HG02973 (cell line): ENCODE measurements around the gene WASHC3.

ENCODE experiments used
- ATAC-seq: cut with Tn5 transposase; IDR thresholded peaks from one replicate; pipeline ENCODE4 v1.9.1; 2021; ENCODE audit warnings: moderate library complexity; ENCODE audit not compliant: unreplicated experiment

The WASHC3 gene

DNA sequence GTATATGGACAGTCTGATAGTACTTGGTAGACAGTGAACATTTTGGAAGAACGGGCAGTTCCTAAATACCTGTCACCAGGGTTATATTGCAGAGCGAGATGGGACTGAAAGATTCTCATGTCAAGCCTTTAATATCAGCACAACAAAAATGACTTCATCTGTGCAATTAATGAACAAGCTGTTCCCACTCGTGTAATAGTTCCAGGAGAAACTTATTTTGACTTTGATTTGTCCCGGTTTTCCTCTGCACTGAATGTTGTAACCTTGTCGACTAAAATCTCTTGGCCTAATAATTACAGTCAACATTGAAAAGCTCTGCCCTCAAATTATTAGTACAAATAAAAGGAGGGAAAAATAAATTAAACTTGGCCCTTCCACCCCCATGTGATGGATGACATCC, 79.5 kb downstream of the WASHC3 start:
- no peak for ATAC-seq

GRCh38 chr12:101981868-101982267, 79.9 kb downstream of the WASHC3 start:
- no peak for ATAC-seq

DNA sequence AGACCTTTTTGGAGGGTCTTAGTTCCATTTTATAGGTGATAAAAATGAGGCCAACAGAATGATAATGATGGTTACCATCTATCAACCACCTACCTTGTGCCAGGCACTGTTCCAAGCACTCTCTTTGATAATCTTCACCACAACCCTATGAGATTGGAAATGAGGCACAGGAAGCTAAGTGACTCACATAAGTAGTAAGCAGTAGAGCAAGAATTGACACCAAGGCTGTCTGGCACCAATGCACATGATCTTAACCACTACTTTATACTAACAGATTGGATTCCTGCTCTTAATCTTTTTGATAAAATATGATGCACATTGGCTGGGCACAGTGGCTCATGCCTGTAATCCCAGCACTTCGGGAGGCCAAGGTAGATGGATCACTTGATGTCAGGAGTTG, 93.0 kb downstream of the WASHC3 start:
- ATAC-seq, result no peak

- no peak for ATAC-seq
Observed at GRCh38 chr12:101967506-101967905, 94.3 kb downstream of the WASHC3 start.

DNA sequence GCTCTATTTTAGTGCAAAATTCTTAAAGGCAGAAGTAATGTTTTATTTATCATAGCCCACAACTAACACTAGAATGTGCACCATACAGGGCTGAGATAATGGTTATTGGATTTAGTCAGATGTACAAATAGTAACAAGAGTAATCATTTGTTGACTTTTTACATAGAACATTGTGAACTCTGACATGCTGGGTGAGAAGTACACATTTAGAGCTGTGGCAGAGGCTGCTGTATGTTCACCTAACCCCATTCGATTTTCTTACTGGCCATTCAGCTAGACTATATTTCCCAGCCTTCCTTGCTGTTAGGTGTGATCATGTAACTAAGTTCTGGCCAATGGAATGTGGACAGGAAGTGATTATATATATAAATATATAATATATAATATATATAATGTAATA, 95.3 kb downstream of the WASHC3 start:
- ATAC-seq, result no peak

DNA sequence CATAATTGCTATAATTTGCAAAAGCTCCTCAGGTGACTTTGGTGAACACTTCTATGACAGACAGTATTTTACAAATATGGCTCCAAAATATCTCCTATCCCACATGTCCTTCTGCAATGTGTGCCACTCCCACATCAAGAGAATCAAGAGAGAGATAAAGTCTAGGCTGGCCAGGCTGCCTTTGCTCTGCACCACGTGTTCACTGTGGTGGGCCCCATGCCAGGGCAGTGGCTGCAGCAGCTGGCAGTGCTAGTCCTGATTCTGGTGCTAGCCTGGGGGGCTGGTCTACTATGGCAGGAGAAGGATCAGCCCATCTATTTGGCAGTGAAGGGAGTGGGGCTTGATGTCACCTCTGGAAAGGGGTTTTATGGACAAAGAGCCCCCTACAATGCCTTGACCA, 98.1 kb downstream of the WASHC3 start:
- ATAC-seq, result no peak
